Right atrium auricular region (tissue), 2 donors: Measurements from ENCODE around the gene CPB1. TPM values are rescaled to one million over a fixed set of nuclear protein-coding genes. Genes with fewer than 3 reads are reported as not detected.

ENCODE experiments used
- DNase-seq: peaks from one replicate; pipeline ENCODE4 v3.0.0-alpha.2; 2019; ENCODE audit warnings: low spot score
- H3K27ac ChIP-seq, 2 donors: fragments of 200-600 bp; sonication (generic); 1 replicate in 1 of 2; 2 replicates in 1 of 2; pipeline ENCODE4 v1.5.1; 2016 to 2019
- H3K27me3 ChIP-seq, 2 donors: fragments of 200-600 bp; sonication (generic); one replicate each; pipeline versions ENCODE4 v1.5.1 to v1.6.0; 2017 to 2019
- H3K36me3 ChIP-seq: fragments of 200-600 bp; sonication (generic); one replicate; pipeline ENCODE4 v1.5.1; 2016
- H3K4me1 ChIP-seq, 2 donors: fragments of 200-600 bp; sonication (generic); one replicate each; pipeline versions ENCODE4 v1.5.1 to v1.6.0; 2017 to 2019
- H3K4me3 ChIP-seq, 2 donors: fragments of 200-600 bp; sonication (generic); 1 replicate in 1 of 2; 2 replicates in 1 of 2; pipeline ENCODE4 v1.5.1; 2017 to 2019; ENCODE audit warnings: mild to moderate bottlenecking in 1 of 2, moderate library complexity in 1 of 2
- H3K9me3 ChIP-seq, 2 donors: fragments of 200-600 bp; sonication (generic); one replicate each; pipeline ENCODE4 v1.5.1; 2019
- CTCF ChIP-seq, 2 donors: fragments of 200-600 bp; sonication (generic); IDR thresholded peaks; one replicate each; pipeline ENCODE4 v1.5.1; 2019; ENCODE audit warnings: antibody characterized with exemption in 2 of 2
- total RNA-seq, 2 donors: library from RNA; depleted of rRNA; stranded (reverse); fragments of >200 nt; gene quantifications; one replicate each; pipeline ENCODE4 v1.1.0, GENCODE V29; 2016

The CPB1 gene
- total RNA-seq, 2 donors from 2014 or later: 0.41 TPM; not detected in 1

GRCh38 chr3:148800414-148800813 lies 27.2 kb upstream of the CPB1 start:
- Histone ChIP-seq H3K4me1 (no peaks in the 10 kb centered on the region), H3K4me3 (no peak overlapping the region), H3K27ac (no peak overlapping the region), H3K36me3 (no peaks in the 10 kb centered on the region), H3K27me3 (no peaks in the 10 kb centered on the region), H3K9me3 (no peaks in the 10 kb centered on the region)
- no peak for DNase-seq
- TF ChIP-seq CTCF (IDR thresholded peaks at IDR 0.05): no peak

GRCh38 chr3:148809835-148810234 lies 17.8 kb upstream of the CPB1 start:
- Histone ChIP-seq H3K27ac (no peak overlapping the region), H3K4me1 (no peaks in the 10 kb centered on the region), H3K4me3 (no peak overlapping the region), H3K27me3 (no peaks in the 10 kb centered on the region), H3K9me3 (no peaks in the 10 kb centered on the region), H3K36me3 (no peaks in the 10 kb centered on the region)
- no peak for DNase-seq
- no peak for TF ChIP-seq CTCF (IDR thresholded peaks at IDR 0.05)

- Histone ChIP-seq H3K36me3 (no peaks in the 10 kb centered on the region), H3K4me1 (no peaks in the 10 kb centered on the region), H3K27ac (no peak overlapping the region), H3K27me3 (no peaks in the 10 kb centered on the region), H3K9me3 (no peaks in the 10 kb centered on the region), H3K4me3 (no peak overlapping the region)
- no peak for DNase-seq
- TF ChIP-seq CTCF (IDR thresholded peaks at IDR 0.05): no peak
Measured at GRCh38 chr3:148815316-148816110, 12.1 kb upstream of the CPB1 start.

GRCh38 chr3:148816427-148816826 lies 11.2 kb upstream of the CPB1 start:
- H3K9me3 ChIP-seq: no peaks in the 10 kb centered on the region
- no peaks in the 10 kb centered on the region for H3K27me3 ChIP-seq
- H3K36me3 ChIP-seq: no peaks in the 10 kb centered on the region
- no peak for DNase-seq
- no peak overlapping the region for H3K4me3 ChIP-seq
- no peaks in the 10 kb centered on the region for H3K4me1 ChIP-seq
- TF ChIP-seq CTCF (IDR thresholded peaks at IDR 0.05): no peak
- H3K27ac ChIP-seq: no peak overlapping the region

GRCh38 chr3:148816981-148817525 lies 10.6 kb upstream of the CPB1 start:
- Histone ChIP-seq H3K4me3 (no peak overlapping the region), H3K9me3 (no peaks in the 10 kb centered on the region), H3K36me3 (no peaks in the 10 kb centered on the region), H3K27ac (no peak overlapping the region), H3K4me1 (no peaks in the 10 kb centered on the region), H3K27me3 (no peaks in the 10 kb centered on the region)
- TF ChIP-seq CTCF (IDR thresholded peaks at IDR 0.05): no peak
- DNase-seq: no peak
